HCT116 (cell line): ENCODE data around the gene STKLD1. TPM values are rescaled to one million over a fixed set of nuclear protein-coding genes. Genes with fewer than 3 reads are reported as not detected.

ENCODE experiments used
- ATAC-seq: fragments of 200-7000 bp; cut with Tn5 transposase; 2 replicates; pipeline ENCODE4 v1.9.1; 2020; ENCODE audit warnings: mild to moderate bottlenecking, moderate library complexity
- BruUV-seq: library from RNA; stranded (reverse); fragments of 400-500 nt; replicated peaks from 2 replicates; lab custom pipeline; 2021; lab: Mats Ljungman, UMichigan
- CTCF ChIA-PET: fragments of 300-600 bp; sonication (Branson Sonifier 250); formaldehyde crosslinking; loops from one replicate; lab custom pipeline; 2021; ENCODE audit warnings: antibody characterized with exemption; lab: Charles Lee
- POLR2A ChIA-PET: fragments of 300-600, 350-600 bp; sonication (Branson Sonifier 250); formaldehyde crosslinking; loops from one replicate; lab custom pipeline; 2021; ENCODE audit warnings: antibody characterized with exemption; lab: Charles Lee
- RAD21 ChIA-PET, 2 experiments: fragments of 300-600 bp; sonication (Branson Sonifier 250); formaldehyde crosslinking; loops; one replicate each; lab custom pipeline; 2023; ENCODE audit warnings: low total read pairs in 2 of 2; ENCODE audit not compliant: uncharacterized antibody in 2 of 2, unreplicated experiment in 2 of 2, low non-redundant PET in 1 of 2; lab: Charles Lee
- DNase-seq: peaks from one replicate; pipeline ENCODE4 v3.0.0-alpha.2; 2010; ENCODE audit warnings: low read depth, low spot score
- H2AFZ ChIP-seq: fragments of 200-600 bp; shearing (Covaris generic), sonication (generic); 2 replicates; pipeline ENCODE4 v1.6.1; 2017; ENCODE audit warnings: low read depth, mixed run types, mixed read lengths, antibody characterized with exemption, low read length; ENCODE audit not compliant: poor library complexity, severe bottlenecking
- H3K27ac ChIP-seq: 2 replicates; pipeline ENCODE4 v1.5.1; 2012; ENCODE audit warnings: low read depth, low read length
- H3K27me3 ChIP-seq: fragments of 200-600 bp; sonication (generic); 2 replicates; pipeline ENCODE4 v1.6.1; 2016; ENCODE audit warnings: mixed run types, low read length, mixed read lengths; ENCODE audit not compliant: insufficient read depth
- H3K36me3 ChIP-seq, 2 experiments: fragments of 200-500 bp in 1 of 2; fragments of 200-600 bp in 1 of 2; sonication (Bioruptor generic) in 1 of 2; sonication (generic) in 1 of 2; 2 replicates each; pipeline versions ENCODE4 v1.5.1 to v1.6.1; 2014 to 2016; ENCODE audit warnings: low read length in 2 of 2, inconsistent platforms in 1 of 2, mixed read lengths in 1 of 2, mixed run types in 1 of 2; ENCODE audit not compliant: insufficient read depth in 2 of 2, control insufficient read depth in 1 of 2
- H3K4me1 ChIP-seq, 2 experiments: fragments of 200-600 bp in 1 of 2; sonication (generic) in 1 of 2; 2 replicates each; pipeline versions ENCODE4 v1.5.1 to v1.6.1; 2012 to 2017; ENCODE audit warnings: low read length in 2 of 2, inconsistent platforms in 1 of 2, mild to moderate bottlenecking in 1 of 2, mixed read lengths in 1 of 2, mixed run types in 1 of 2, moderate library complexity in 1 of 2; ENCODE audit not compliant: insufficient read depth in 2 of 2, control insufficient read depth in 1 of 2
- H3K4me2 ChIP-seq: fragments of 200-600 bp; sonication (generic); 2 replicates; pipeline ENCODE4 v1.6.1; 2017; ENCODE audit warnings: mixed run types, low read length, mixed read lengths
- H3K4me3 ChIP-seq, 2 experiments: fragments of 200-600 bp in 1 of 2; sonication (generic) in 1 of 2; replicated peaks in 1 of 2; 2 replicates each; pipeline ENCODE4 v1.5.1; 2011 to 2016; ENCODE audit warnings: low read length in 2 of 2, control low read depth in 1 of 2, low read depth in 1 of 2, mild to moderate bottlenecking in 1 of 2, mixed read lengths in 1 of 2, mixed run types in 1 of 2
- H3K79me2 ChIP-seq: fragments of 200-600 bp; sonication (generic); 2 replicates; pipeline ENCODE4 v1.6.1; 2017; ENCODE audit warnings: mild to moderate bottlenecking, mixed run types, low read length, moderate library complexity, mixed read lengths; ENCODE audit not compliant: insufficient read depth
- H3K9ac ChIP-seq: fragments of 200-600 bp; sonication (generic); 2 replicates; pipeline ENCODE4 v1.6.1; 2016; ENCODE audit warnings: low read length, mixed read lengths
- H3K9me2 ChIP-seq: fragments of 200-600 bp; sonication (generic), shearing (Covaris generic); 2 replicates; pipeline ENCODE4 v1.6.1; 2017; ENCODE audit warnings: mixed run types, mild to moderate bottlenecking, moderate library complexity; ENCODE audit not compliant: insufficient read depth
- H3K9me3 ChIP-seq, 2 experiments: fragments of 200-500 bp in 1 of 2; fragments of 200-600 bp in 1 of 2; sonication (Bioruptor generic) in 1 of 2; sonication (generic) in 1 of 2; 2 replicates each; pipeline ENCODE4 v1.6.1; 2014 to 2017; ENCODE audit warnings: low read length in 2 of 2, mixed read lengths in 2 of 2, inconsistent platforms in 1 of 2, low read depth in 1 of 2, mild to moderate bottlenecking in 1 of 2, mixed run types in 1 of 2, moderate library complexity in 1 of 2; ENCODE audit not compliant: control insufficient read depth in 1 of 2, insufficient read depth in 1 of 2
- H4K20me1 ChIP-seq: fragments of 200-600 bp; sonication (generic), shearing (Covaris generic); 2 replicates; pipeline ENCODE4 v1.6.1; 2017; ENCODE audit warnings: mixed run types, mild to moderate bottlenecking, moderate library complexity; ENCODE audit not compliant: insufficient read depth
- CTCF ChIP-seq, 3 experiments: fragments of 200-600 bp in 1 of 3; sonication (generic) in 1 of 3; IDR thresholded peaks in 2 of 3; conservative IDR thresholded peaks in 1 of 3; 2 replicates each; pipeline ENCODE4 v1.5.1; 2012 to 2017; ENCODE audit warnings: low read depth in 2 of 3, low read length in 2 of 3, antibody characterized with exemption in 1 of 3, borderline replicate concordance in 1 of 3, control low read depth in 1 of 3, mild to moderate bottlenecking in 1 of 3, mixed read lengths in 1 of 3, mixed run types in 1 of 3, moderate library complexity in 1 of 3; ENCODE audit not compliant: insufficient read depth in 1 of 3
- FOSL1 ChIP-seq: IDR thresholded peaks from 2 replicates; pipeline ENCODE4 v1.6.1; 2012; ENCODE audit warnings: low read depth
- JUND ChIP-seq: IDR thresholded peaks from 2 replicates; pipeline ENCODE4 v1.6.1; 2012
- RAD21 ChIP-seq: IDR thresholded peaks from 2 replicates; pipeline ENCODE4 v1.6.1; 2012; ENCODE audit warnings: low read depth, mild to moderate bottlenecking
- SRF ChIP-seq: IDR thresholded peaks from 2 replicates; pipeline ENCODE4 v1.6.1; 2012; ENCODE audit warnings: low read depth
- ZBTB33 ChIP-seq: IDR thresholded peaks from 2 replicates; pipeline ENCODE4 v1.6.1; 2011; ENCODE audit warnings: mild to moderate bottlenecking, low read length, moderate library complexity; ENCODE audit not compliant: insufficient replicate concordance; ENCODE audit errors: extremely low read depth
- intact Hi-C: fragments of 100-400 bp; cut with micrococcal nuclease; formaldehyde crosslinking; loops from 2 replicates; pipeline ENCODE4 v1.10.0; 2022
- total RNA-seq: library from RNA; stranded (reverse); gene quantifications from one replicate; pipeline ENCODE4 v1.2.1, GENCODE V29; 2021; ENCODE audit not compliant: unreplicated experiment

Gene STKLD1
- total RNA-seq, 1 experiment from 2014 or later: 0.37 TPM

- Histone ChIP-seq H3K36me3 (no peaks in the 10 kb centered on the region), H4K20me1 (no peaks in the 10 kb centered on the region), H3K9me3 (no peaks in the 10 kb centered on the region), H3K9me2 (no peaks in the 10 kb centered on the region), H3K27ac (no peak overlapping the region), H3K79me2 (no peaks in the 10 kb centered on the region), H3K9ac (no peak overlapping the region), H3K4me1 (no peaks in the 10 kb centered on the region), H3K27me3 (no peaks in the 10 kb centered on the region)
- POLR2A ChIA-PET: no interaction called here
- ATAC-seq (no peak), DNase-seq (no peak)
- CTCF ChIA-PET: no interaction called here
- RAD21 ChIA-PET: no interaction called here
- intact Hi-C loops: no loop called here
- no TSS peak for BruUV-seq
- no peak for TF ChIP-seq JUND
- TF ChIP-seq RAD21: no peak
- TF ChIP-seq SRF: no peak
- no peak for TF ChIP-seq ZBTB33
- 0 out of 6 replicates have a peak, but pooled peaks of 1 of the 3 experiments have one; percentile 9 for TF ChIP-seq CTCF (IDR thresholded peaks at IDR 0.05 in 2 of 3, conservative IDR thresholded peaks at IDR 0.05 in 1 of 3; ENCODE audit: borderline replicate concordance in 1 of 3, insufficient read depth in 1 of 3, low read depth in 2 of 3, low read length in 2 of 3)
- no peak for TF ChIP-seq FOSL1
- TF ChIP-seq, all 23 proteins: peak for 1
- no peak overlapping the region for H3K4me2 ChIP-seq
- no peak overlapping the region for H3K4me3 ChIP-seq
- no peak overlapping the region for H2AFZ ChIP-seq
Observed at GRCh38 chr9:133433351-133433843, 57.2 kb downstream of the STKLD1 start.
